Gastrocnemius medialis (tissue), 4 donors: ENCODE measurements around the gene RASA3. TPM values are rescaled to one million over a fixed set of nuclear protein-coding genes. Genes with fewer than 3 reads are reported as not detected.

Source experiments
- ATAC-seq, 2 donors: fragments of 150-250 bp; one replicate each; pipeline ENCODE4 v1.9.1; 2016
- DNase-seq, 2 donors: peaks; one replicate each; pipeline ENCODE4 v3.0.0-alpha.2; 2019
- H3K27ac ChIP-seq, 4 donors: fragments of 200-600 bp; sonication (generic); 1 replicate in 1 of 4; 2 replicates in 3 of 4; pipeline ENCODE4 v1.5.1; 2016 to 2018; ENCODE audit warnings: mild to moderate bottlenecking in 2 of 4, moderate library complexity in 1 of 4
- H3K27me3 ChIP-seq, 3 donors: fragments of 200-600 bp; sonication (generic) in 2 of 3; 1 replicate in 1 of 3; 2 replicates in 2 of 3; pipeline versions ENCODE4 v1.5.1 to v1.6.0; 2016 to 2019; ENCODE audit warnings: mild to moderate bottlenecking in 1 of 3, moderate library complexity in 1 of 3
- H3K36me3 ChIP-seq, 2 donors: fragments of 200-600 bp; sonication (generic) in 1 of 2; one replicate each; pipeline ENCODE4 v1.5.1; 2017 to 2018
- H3K4me1 ChIP-seq, 2 donors: fragments of 200-600 bp; sonication (generic) in 1 of 2; one replicate each; pipeline ENCODE4 v1.5.1; 2016 to 2017; ENCODE audit warnings: mild to moderate bottlenecking in 2 of 2
- H3K4me3 ChIP-seq, 4 donors: fragments of 200-600 bp; sonication (generic) in 3 of 4; 1 replicate in 1 of 4; 2 replicates in 3 of 4; pipeline ENCODE4 v1.5.1; 2016 to 2019; ENCODE audit warnings: mild to moderate bottlenecking in 2 of 4
- H3K9me3 ChIP-seq, 3 donors: fragments of 200-600 bp; sonication (generic) in 2 of 3; 1 replicate in 1 of 3; 2 replicates in 2 of 3; pipeline ENCODE4 v1.5.1; 2016 to 2019
- POLR2A ChIP-seq, 2 donors: fragments of 450-650 bp; IDR thresholded peaks; one replicate each; pipeline ENCODE4 v1.6.1; 2017; ENCODE audit warnings: antibody characterized with exemption in 2 of 2, mild to moderate bottlenecking in 2 of 2, moderate library complexity in 2 of 2
- in situ Hi-C, 4 donors: fragments of 200-750 bp; cut with MboI; loops; one replicate each; pipeline versions ENCODE4 v1.15.0 to v1.8.0; 2017; ENCODE audit warnings: low sequenced_read_pairs in 4 of 4
- intact Hi-C: fragments of 100-400 bp; cut with DNase I; formaldehyde crosslinking; loops from one replicate; pipeline ENCODE4 v1.15.1; 2023; ENCODE audit warnings: low total_unique reads
- total RNA-seq, 4 donors: library from RNA; depleted of rRNA; stranded (reverse); fragments of >200 nt; gene quantifications; one replicate each; pipeline versions ENCODE4 v1.1.0 to v1.2.3, GENCODE V29; 2016
- TF ChIP-seq, protein P1 (sequence below), 5 experiments: fragments of 450-650 bp in 3 of 5; fragments of 200-600 bp in 2 of 5; sonication (generic) in 2 of 5; IDR thresholded peaks in 4 of 5; conservative IDR thresholded peaks in 1 of 5; 1 replicate in 4 of 5; 2 replicates in 1 of 5; pipeline ENCODE4 v1.5.1; 2016 to 2019; ENCODE audit warnings: antibody characterized with exemption in 5 of 5, mild to moderate bottlenecking in 3 of 5, moderate library complexity in 3 of 5

Gene RASA3
- total RNA-seq, 4 donors from 2014 or later, result 3.4 to 22.2 (median 10.8) TPM

DNA sequence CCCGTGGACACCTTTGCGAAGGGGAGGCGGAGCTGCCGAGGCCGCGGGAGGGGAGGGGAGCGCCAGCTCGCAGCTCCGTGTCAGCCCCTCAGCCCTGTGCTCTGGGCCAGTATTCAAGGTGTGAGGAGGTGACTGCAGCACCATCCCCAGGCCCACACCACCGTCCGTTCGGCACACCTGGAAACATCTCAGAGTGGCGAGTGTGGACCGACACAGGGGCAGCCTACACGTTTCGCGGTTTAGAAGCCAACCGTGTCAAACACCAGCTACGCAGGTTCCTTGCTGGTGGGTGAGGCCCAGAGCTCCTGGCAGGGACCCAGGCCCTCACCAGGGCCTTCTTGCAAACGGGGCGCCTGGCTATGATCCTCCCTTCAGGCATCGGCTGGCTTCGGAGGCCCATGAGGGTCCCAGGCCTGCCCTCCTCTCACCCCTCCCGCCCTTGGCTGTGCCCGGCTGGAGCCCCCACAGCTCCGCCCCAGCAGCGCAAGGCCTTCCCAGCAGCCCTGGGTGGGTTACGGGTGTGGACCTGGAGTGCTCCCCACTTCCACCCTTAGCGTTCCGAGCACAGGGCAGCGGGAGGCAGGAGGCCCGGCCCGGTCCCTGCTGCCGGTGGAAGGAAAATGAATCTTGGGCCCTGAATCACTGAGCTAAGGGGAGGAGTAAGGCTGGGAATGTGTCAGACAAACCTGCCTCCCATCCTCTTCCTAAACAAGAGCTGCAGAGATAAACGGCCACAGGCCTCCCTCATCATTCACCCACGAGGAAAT is 159.8 kb downstream of the RASA3 start:
- intact Hi-C loops (no loop called here), in situ Hi-C loops (no loop called here)
- Histone ChIP-seq H3K4me1 (peaks cover 14 to 17% of the 10 kb centered on the region in 2 donors), H3K27ac (no peak overlapping the region), H3K27me3 (no peaks in the 10 kb centered on the region), H3K9me3 (no peaks in the 10 kb centered on the region), H3K36me3 (peaks cover 0 to 20% of the 10 kb centered on the region in 2 donors), H3K4me3 (no peak overlapping the region)
- DNase-seq, result peak in 1 of 2 donors; percentile 9
- TF ChIP-seq POLR2A (IDR thresholded peaks at IDR 0.05), result no peak
- ATAC-seq, result no peak

DNA sequence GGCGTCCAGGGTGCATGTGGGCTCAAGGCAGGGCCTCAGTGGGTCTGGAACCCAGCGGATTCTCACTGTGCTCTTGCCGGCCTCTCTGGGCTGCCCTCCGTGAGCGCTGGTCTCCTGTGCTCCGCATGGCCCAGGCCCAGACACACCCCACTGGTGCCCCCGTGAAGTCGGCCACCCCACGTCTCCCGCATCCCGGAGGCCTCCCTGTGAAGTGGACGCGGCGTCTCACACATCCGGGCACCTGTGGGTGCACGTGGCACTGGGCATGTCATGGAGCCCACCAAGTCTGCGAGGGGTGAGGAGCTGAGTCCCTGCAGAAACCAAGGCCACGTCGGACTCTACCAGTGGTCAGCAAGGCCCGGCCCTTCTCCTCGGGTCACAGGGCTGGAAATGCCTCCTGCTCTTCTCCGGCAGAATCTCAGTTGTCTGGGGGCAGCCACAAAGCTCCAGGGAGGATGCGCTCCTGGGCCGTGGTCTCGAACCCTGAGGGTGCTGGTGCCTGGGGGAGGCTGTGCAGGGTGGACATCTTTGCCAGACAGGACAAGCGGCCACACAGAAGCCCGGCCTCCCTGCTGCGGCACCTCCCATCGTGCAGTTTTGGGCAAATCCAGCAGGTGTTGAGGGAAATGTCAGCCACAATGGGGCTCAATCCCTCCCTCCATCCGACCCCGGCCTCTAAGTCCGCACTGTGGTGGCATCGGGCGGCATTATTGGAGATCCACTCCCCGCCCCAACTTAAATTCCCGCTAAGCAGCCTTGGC is 160.8 kb downstream of the RASA3 start:
- DNase-seq, result peak in 1 of 2 donors; percentile 8
- no peaks in the 10 kb centered on the region for H3K9me3 ChIP-seq
- intact Hi-C loops, result no loop called here

DNA sequence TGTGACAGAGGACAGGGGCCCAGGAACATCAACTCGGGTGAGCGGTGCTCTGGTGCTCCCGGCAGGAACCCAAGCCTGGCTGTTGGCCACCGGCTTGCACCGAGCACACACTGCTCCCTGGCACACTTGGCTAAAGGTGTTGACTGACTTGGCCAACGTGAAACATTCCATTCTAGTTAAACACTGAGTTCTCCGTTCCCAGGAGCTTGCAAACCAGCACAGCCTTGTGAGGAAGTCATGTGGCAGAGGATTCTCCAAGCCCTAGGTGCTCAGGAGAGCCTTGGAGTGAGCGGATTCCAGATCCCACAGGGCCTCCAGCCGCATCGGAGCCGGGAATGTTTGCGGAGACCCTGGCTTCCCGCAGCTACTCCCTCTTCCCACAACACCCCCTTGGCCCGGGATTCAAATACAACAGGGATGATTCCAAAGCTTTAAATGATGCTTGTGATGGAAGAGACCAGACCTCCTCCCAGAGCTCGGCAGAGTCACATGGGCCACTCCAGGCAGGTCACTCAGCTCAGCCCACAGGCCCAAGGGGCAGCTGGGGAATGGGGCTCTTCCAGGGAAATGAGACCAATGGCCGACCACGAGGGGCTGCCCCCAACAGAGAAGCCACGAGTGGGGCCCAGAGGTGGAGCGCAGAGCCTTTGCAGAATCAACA is 161.5 kb downstream of the RASA3 start:
- Histone ChIP-seq H3K4me3 (no peak overlapping the region), H3K36me3 (peaks cover 0 to 10% of the 10 kb centered on the region in 2 donors), H3K27ac (peak overlapping the region; percentile 14 to 67 (median 44)), H3K27me3 (no peaks in the 10 kb centered on the region), H3K4me1 (peaks cover 14 to 17% of the 10 kb centered on the region in 2 donors), H3K9me3 (no peaks in the 10 kb centered on the region)
- DNase-seq, result peak; percentile 69 to 80
- ATAC-seq, result peak; percentile 93 to 99
- TF ChIP-seq, protein P1, sequence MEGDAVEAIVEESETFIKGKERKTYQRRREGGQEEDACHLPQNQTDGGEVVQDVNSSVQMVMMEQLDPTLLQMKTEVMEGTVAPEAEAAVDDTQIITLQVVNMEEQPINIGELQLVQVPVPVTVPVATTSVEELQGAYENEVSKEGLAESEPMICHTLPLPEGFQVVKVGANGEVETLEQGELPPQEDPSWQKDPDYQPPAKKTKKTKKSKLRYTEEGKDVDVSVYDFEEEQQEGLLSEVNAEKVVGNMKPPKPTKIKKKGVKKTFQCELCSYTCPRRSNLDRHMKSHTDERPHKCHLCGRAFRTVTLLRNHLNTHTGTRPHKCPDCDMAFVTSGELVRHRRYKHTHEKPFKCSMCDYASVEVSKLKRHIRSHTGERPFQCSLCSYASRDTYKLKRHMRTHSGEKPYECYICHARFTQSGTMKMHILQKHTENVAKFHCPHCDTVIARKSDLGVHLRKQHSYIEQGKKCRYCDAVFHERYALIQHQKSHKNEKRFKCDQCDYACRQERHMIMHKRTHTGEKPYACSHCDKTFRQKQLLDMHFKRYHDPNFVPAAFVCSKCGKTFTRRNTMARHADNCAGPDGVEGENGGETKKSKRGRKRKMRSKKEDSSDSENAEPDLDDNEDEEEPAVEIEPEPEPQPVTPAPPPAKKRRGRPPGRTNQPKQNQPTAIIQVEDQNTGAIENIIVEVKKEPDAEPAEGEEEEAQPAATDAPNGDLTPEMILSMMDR (IDR thresholded peaks at IDR 0.05 in 4 of 5, conservative IDR thresholded peaks at IDR 0.05 in 1 of 5), result no peak
- no peak for TF ChIP-seq POLR2A (IDR thresholded peaks at IDR 0.05)
- in situ Hi-C loops (no loop called here), intact Hi-C loops (no loop called here)

More for the DNA sequence above, 160.8 kb downstream of the RASA3 start:
- H3K27ac ChIP-seq, result peak overlapping the region in 3 of 4 donors; percentile 23 to 67 (median 64)
- no peaks in the 10 kb centered on the region for H3K27me3 ChIP-seq
- in situ Hi-C loops, result no loop called here
- H3K36me3 ChIP-seq, result peaks cover 0 to 10% of the 10 kb centered on the region in 2 donors
- H3K4me1 ChIP-seq, result peaks cover 14 to 17% of the 10 kb centered on the region in 2 donors
- no peak for TF ChIP-seq POLR2A (IDR thresholded peaks at IDR 0.05)
- TF ChIP-seq, protein P1 (IDR thresholded peaks at IDR 0.05 in 4 of 5, conservative IDR thresholded peaks at IDR 0.05 in 1 of 5), result no peak
- ATAC-seq, result no peak
- H3K4me3 ChIP-seq, result no peak overlapping the region

DNA sequence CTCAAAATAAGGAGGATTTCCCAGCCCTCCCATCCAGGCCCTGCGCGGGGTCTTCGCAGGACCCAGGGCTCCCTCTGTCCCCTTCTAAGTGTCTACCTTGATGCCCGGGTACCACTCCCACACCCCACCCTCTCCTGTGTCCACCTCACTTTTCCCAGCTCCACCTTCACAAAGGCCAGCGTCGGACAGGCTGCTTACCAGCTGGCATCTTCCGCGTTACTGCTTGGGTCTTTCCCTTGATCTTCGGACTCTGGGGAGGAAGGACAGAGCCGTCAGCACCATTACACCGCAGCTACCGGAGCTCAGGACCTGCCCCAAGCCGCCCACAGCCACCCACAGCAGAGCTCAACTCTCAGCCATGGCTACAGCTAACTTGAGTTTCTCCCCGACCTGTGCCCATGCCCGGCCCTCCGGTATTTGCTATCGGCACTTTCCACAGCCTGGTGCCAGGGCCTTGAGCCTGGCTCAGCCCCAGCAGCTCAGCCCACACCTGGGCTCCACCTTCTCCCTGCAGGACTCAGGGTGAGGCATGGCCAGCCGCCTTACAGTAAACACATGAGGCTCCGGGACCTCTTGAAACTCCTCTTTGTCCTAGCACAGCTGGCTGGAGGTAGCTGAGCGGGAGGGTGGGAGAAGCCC is 162.3 kb downstream of the RASA3 start:
- DNase-seq (no peak), ATAC-seq (no peak)
- H3K4me1 ChIP-seq, result peaks cover 14 to 17% of the 10 kb centered on the region in 2 donors
- no peak overlapping the region for H3K4me3 ChIP-seq
- H3K27me3 ChIP-seq, result no peaks in the 10 kb centered on the region
- peaks cover 0 to 3% of the 10 kb centered on the region in 2 donors for H3K36me3 ChIP-seq
- in situ Hi-C loops, result no loop called here
- intact Hi-C loops, result no loop called here
- H3K9me3 ChIP-seq, result no peaks in the 10 kb centered on the region
- TF ChIP-seq, protein P1 (IDR thresholded peaks at IDR 0.05 in 4 of 5, conservative IDR thresholded peaks at IDR 0.05 in 1 of 5), result no peak
- TF ChIP-seq POLR2A (IDR thresholded peaks at IDR 0.05), result no peak
- peak overlapping the region in 2 of 4 donors; percentile 64 to 67 for H3K27ac ChIP-seq
